GM12878 (cell line): Measurements from ENCODE around the gene GLI1. TPM values are rescaled to one million over a fixed set of nuclear protein-coding genes. Genes with fewer than 3 reads are reported as not detected.

Experiments
- ATAC-seq: fragments of 200-7000 bp; cut with Tn5 transposase; 3 replicates; pipeline ENCODE4 v1.9.1; 2020; ENCODE audit warnings: mild to moderate bottlenecking, moderate library complexity
- BruUV-seq: library from RNA; stranded (reverse); fragments of 400-500 nt; replicated peaks from 2 replicates; lab custom pipeline; 2021; lab: Mats Ljungman, UMichigan
- CTCF ChIA-PET: fragments of 300-600 bp; sonication (Branson Sonifier 250); formaldehyde crosslinking; extraction: SDS; loops from one replicate; lab custom pipeline; 2021; ENCODE audit warnings: inconsistent platforms; lab: Yijun Ruan, JAX
- POLR2A ChIA-PET: fragments of 350-600 bp; formaldehyde crosslinking; extraction: SDS; loops from one replicate; lab custom pipeline; 2021; ENCODE audit warnings: inconsistent platforms; lab: Charles Lee
- RAD21 ChIA-PET: fragments of 300-600 bp; sonication (Branson Sonifier 250); formaldehyde crosslinking; loops from one replicate; lab custom pipeline; 2023; ENCODE audit warnings: antibody characterized with exemption; ENCODE audit not compliant: unreplicated experiment; lab: Charles Lee
- SMC1A ChIA-PET: fragments of 300-600 bp; sonication (Branson Sonifier 250); formaldehyde crosslinking; loops from one replicate; lab custom pipeline; 2023; ENCODE audit not compliant: unreplicated experiment, uncharacterized antibody; lab: Charles Lee
- DNase-seq: peaks from one replicate; pipeline ENCODE4 v3.0.0-alpha.2; 2011; ENCODE audit warnings: low read depth, low spot score
- FAIRE-seq: peaks from 3 replicates; lab custom pipeline; 2011; peaks lifted over from hg19 to GRCh38; lab: Jason Lieb, UNC
- H2AFZ ChIP-seq: 2 replicates; pipeline ENCODE4 v1.6.0; 2011; ENCODE audit warnings: low read depth, low read length, control low read depth; ENCODE audit not compliant: control insufficient read depth
- H3K27ac ChIP-seq: 2 replicates; pipeline ENCODE4 v1.5.1; 2011; ENCODE audit warnings: control low read depth; ENCODE audit not compliant: control insufficient read depth, insufficient read depth
- H3K27me3 ChIP-seq, 2 experiments: replicated peaks in 1 of 2; 2 replicates each; pipeline versions ENCODE4 v1.6.0 to v1.6.1; 2011; ENCODE audit warnings: low read length in 1 of 2; ENCODE audit not compliant: control insufficient read depth in 2 of 2, insufficient read depth in 2 of 2
- H3K36me3 ChIP-seq, 2 experiments: 2 replicates each; pipeline ENCODE4 v1.5.1; 2011; ENCODE audit warnings: low read length in 1 of 2; ENCODE audit not compliant: control insufficient read depth in 2 of 2, insufficient read depth in 2 of 2
- H3K4me1 ChIP-seq: 2 replicates; pipeline ENCODE4 v1.6.1; 2011; ENCODE audit warnings: mild to moderate bottlenecking, low read length, moderate library complexity, mixed read lengths; ENCODE audit not compliant: control insufficient read depth, insufficient read depth
- H3K4me2 ChIP-seq: 2 replicates; pipeline ENCODE4 v1.6.0; 2011; ENCODE audit warnings: control low read depth; ENCODE audit not compliant: control insufficient read depth, insufficient read depth
- H3K4me3 ChIP-seq: fragments of 200-600 bp; sonication (generic); 2 replicates; pipeline ENCODE4 v1.5.1; 2016
- H3K79me2 ChIP-seq: 2 replicates; pipeline ENCODE4 v1.6.0; 2011; ENCODE audit warnings: low read length; ENCODE audit not compliant: control insufficient read depth, insufficient read depth
- H3K9ac ChIP-seq: 2 replicates; pipeline ENCODE4 v1.8.0; 2011; ENCODE audit warnings: low read length, control low read depth, mixed read lengths; ENCODE audit not compliant: control insufficient read depth, insufficient read depth
- H3K9me3 ChIP-seq: replicated peaks from 3 replicates; pipeline ENCODE4 v1.5.1; 2011; ENCODE audit warnings: mild to moderate bottlenecking, low read length; ENCODE audit not compliant: control insufficient read depth, insufficient read depth
- H4K20me1 ChIP-seq: 2 replicates; pipeline ENCODE4 v1.6.0; 2011; ENCODE audit not compliant: control insufficient read depth, insufficient read depth
- FOXK2 ChIP-seq: fragments of 450-650 bp; IDR thresholded peaks from 2 replicates; pipeline ENCODE4 v1.6.1; 2017; ENCODE audit warnings: mild to moderate bottlenecking, moderate library complexity
- GABPA ChIP-seq: IDR thresholded peaks from 2 replicates; pipeline ENCODE4 v1.6.1; 2014; ENCODE audit warnings: antibody characterized with exemption, low read depth, mild to moderate bottlenecking, inconsistent platforms
- NFIC ChIP-seq: IDR thresholded peaks from 2 replicates; pipeline ENCODE4 v1.6.1; 2012; ENCODE audit warnings: low read depth, mild to moderate bottlenecking, inconsistent platforms, low read length, moderate library complexity
- NFYA ChIP-seq: IDR thresholded peaks from 2 replicates; pipeline ENCODE4 v1.6.1; 2011; ENCODE audit warnings: low read depth, mild to moderate bottlenecking, low read length, improper control_type of control experiment, borderline replicate concordance
- SP1 ChIP-seq: IDR thresholded peaks from one replicate; pipeline ENCODE4 v1.6.1; 2011; ENCODE audit warnings: low read depth, low read length
- WGBS: methylation state at CpG from one replicate; pipeline ENCODE4 v1.1.6; 2016; ENCODE audit warnings: low lambda C conversion rate; ENCODE audit not compliant: insufficient replicate concordance, insufficient coverage; ENCODE audit errors: missing lambda C conversion rate; 5-methylcytosine and 5-hydroxymethylcytosine counted together
- in situ Hi-C: fragments of 300-500 bp; cut with MboI; formaldehyde crosslinking; loops from 9 replicates; pipeline ENCODE4 v1.14.3; 2018; ENCODE audit warnings: mixed read lengths
- intact Hi-C: fragments of 100-400 bp; cut with micrococcal nuclease; formaldehyde crosslinking; loops from one replicate; pipeline ENCODE4 v1.14.2; 2022; ENCODE audit not compliant: unreplicated experiment
- polyA plus RNA-seq, 11 experiments: library from polyadenylated mRNA; depleted of rRNA in 4 of 11; unstranded in 6 of 11; stranded (reverse) in 5 of 11; fragments of >200 nt; fragmentation: Nextera tagmentation in 4 of 11; fragmentation: Illumina TruSeq in 1 of 11; extraction: Ambion mirVana in 4 of 11; extraction: Trizol in 1 of 11; gene quantifications; 1 replicate in 1 of 11; 2 replicates in 10 of 11; pipeline versions ENCODE4 v1.2.1 to v1.2.3, GENCODE V29; 2011 to 2016; ENCODE audit warnings: inconsistent platforms in 2 of 11, missing spikeins in 2 of 11, low read depth in 1 of 11
- total RNA-seq, 4 experiments: library from RNA; depleted of rRNA in 3 of 4; stranded (reverse); fragments of >200 nt in 3 of 4; fragmentation: Illumina TruSeq in 1 of 4; extraction: Trizol in 1 of 4; gene quantifications; 2 replicates each; pipeline versions ENCODE4 v1.2.1 to v1.2.3, GENCODE V29; 2013 to 2021
- TF ChIP-seq, protein P1 (sequence below): fragments of 450-650 bp; IDR thresholded peaks from 2 replicates; pipeline ENCODE4 v1.6.1; 2018; ENCODE audit warnings: mild to moderate bottlenecking, low read depth, moderate library complexity; ENCODE audit not compliant: partially characterized antibody

The GLI1 gene
- total and polyA plus RNA-seq, 10 of the 15 experiments (the other 5 are each of a cell fraction or from before 2014, with no cell fraction given) = 0.27 to 1.2 (median 0.49) TPM

DNA sequence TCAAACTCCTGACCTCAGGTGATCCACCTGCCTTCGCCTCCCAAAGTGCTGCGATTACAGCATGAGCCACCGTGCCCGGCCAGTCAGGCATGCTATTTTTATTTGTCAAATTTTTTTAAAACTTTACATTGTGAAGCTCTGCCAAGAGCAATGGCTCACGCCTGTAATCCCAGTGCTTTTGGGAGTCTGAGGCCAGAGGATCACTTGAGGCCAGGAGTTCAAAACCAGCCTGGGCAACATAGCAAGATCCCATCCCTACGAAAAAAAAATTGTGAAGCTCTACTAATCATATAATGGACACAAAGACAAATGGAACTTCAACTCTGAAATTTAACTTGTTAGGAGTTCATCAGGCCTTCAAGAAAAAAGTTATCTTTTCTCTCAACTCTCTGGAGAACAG, 30.6 kb upstream of the GLI1 start:
- in situ Hi-C loops = no loop called here
- Histone ChIP-seq H3K27ac (peak overlapping the region; percentile 90), H3K79me2 (peaks cover 20% of the 10 kb centered on the region), H3K9me3 (no peaks in the 10 kb centered on the region), H2AFZ (no peak overlapping the region), H4K20me1 (no peaks in the 10 kb centered on the region), H3K9ac (peak overlapping the region; percentile 90), H3K4me3 (peak overlapping the region; percentile 88), H3K27me3 (no peaks in the 10 kb centered on the region), H3K4me2 (peak overlapping the region; percentile 81), H3K4me1 (peaks cover 5% of the 10 kb centered on the region; the same call in 1 of the 2 replicates), H3K36me3 (no peaks in the 10 kb centered on the region; a peak in 1 of 4 replicates)
- intact Hi-C loops = no loop called here
- ATAC-seq (no peak), FAIRE-seq (no peak), DNase-seq (no peak)
- no peak for TF ChIP-seq NFYA
- TF ChIP-seq FOXK2 = no peak
- TF ChIP-seq NFIC = no peak
- TF ChIP-seq, protein P1, sequence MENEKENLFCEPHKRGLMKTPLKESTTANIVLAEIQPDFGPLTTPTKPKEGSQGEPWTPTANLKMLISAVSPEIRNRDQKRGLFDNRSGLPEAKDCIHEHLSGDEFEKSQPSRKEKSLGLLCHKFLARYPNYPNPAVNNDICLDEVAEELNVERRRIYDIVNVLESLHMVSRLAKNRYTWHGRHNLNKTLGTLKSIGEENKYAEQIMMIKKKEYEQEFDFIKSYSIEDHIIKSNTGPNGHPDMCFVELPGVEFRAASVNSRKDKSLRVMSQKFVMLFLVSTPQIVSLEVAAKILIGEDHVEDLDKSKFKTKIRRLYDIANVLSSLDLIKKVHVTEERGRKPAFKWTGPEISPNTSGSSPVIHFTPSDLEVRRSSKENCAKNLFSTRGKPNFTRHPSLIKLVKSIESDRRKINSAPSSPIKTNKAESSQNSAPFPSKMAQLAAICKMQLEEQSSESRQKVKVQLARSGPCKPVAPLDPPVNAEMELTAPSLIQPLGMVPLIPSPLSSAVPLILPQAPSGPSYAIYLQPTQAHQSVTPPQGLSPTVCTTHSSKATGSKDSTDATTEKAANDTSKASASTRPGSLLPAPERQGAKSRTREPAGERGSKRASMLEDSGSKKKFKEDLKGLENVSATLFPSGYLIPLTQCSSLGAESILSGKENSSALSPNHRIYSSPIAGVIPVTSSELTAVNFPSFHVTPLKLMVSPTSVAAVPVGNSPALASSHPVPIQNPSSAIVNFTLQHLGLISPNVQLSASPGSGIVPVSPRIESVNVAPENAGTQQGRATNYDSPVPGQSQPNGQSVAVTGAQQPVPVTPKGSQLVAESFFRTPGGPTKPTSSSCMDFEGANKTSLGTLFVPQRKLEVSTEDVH = no peak
- TF ChIP-seq GABPA = no peak
- TF ChIP-seq SP1 = no peak
- ChIA-PET POLR2A (interaction anchor here (0.5 to 2.3 kb wide), 5 partner anchors 10 to 121 kb away, joined by 3 to 29 read pairs (median 4); partner anchors contain the start of genes GLI1 and INHBE), CTCF (interaction anchor here (2.0 to 5.7 kb wide), 3 partner anchors 19 to 30 kb away, joined by 6 to 82 read pairs (median 22); partner anchors contain the start of gene INHBE), SMC1A (interaction anchor here (0.6 to 2.1 kb wide), 4 partner anchors 25 to 164 kb away, joined by 3 to 30 read pairs (median 4); partner anchors contain the start of gene INHBE), RAD21 (interaction anchor here (1.5 to 2.2 kb wide), 4 partner anchors 8 to 30 kb away, joined by 3 to 55 read pairs (median 8); partner anchors contain the start of genes GLI1 and INHBE)
- no TSS peak for BruUV-seq
- WGBS = 80% methylated on average over 6 of the region's 6 CpGs
